Right renal cortex interstitium (tissue), 3 donors: ENCODE measurements around the gene GPRIN3. TPM values are rescaled to one million over a fixed set of nuclear protein-coding genes. Genes with fewer than 3 reads are reported as not detected.
"Not testable (repeated sequence)": the region's sequence is repeated elsewhere in the genome, so short reads cannot be mapped to it uniquely, and the experiment has no call there.

ENCODE experiments used
- DNase-seq, 3 donors: peaks; one replicate each; pipeline ENCODE4 v3.0.0-alpha.2; 2013; ENCODE audit warnings: low read depth in 3 of 3, low spot score in 2 of 3
- polyA plus RNA-seq, 3 donors: library from polyadenylated mRNA; unstranded; fragments of 120-200 nt; gene quantifications; one replicate each; pipeline ENCODE4 v1.2.1, GENCODE V29; 2013; ENCODE audit not compliant: insufficient read length in 3 of 3

The GPRIN3 gene
- polyA plus RNA-seq, 3 donors, result 6.5 to 7.6 (median 7.6) TPM

GRCh38 chr4:89222170-89222569 lies 85.4 kb downstream of the GPRIN3 start:
- no peak for DNase-seq

GRCh38 chr4:89221167-89221867 lies 86.3 kb downstream of the GPRIN3 start:
- DNase-seq, result no peak

GRCh38 chr4:89218587-89218986 lies 89.0 kb downstream of the GPRIN3 start:
- DNase-seq, result no peak

- DNase-seq, result no peak
These were observed 90.0 kb downstream of the GPRIN3 start for GRCh38 chr4:89217604-89218003.

- DNase-seq, result no peak
These were observed 90.7 kb downstream of the GPRIN3 start for GRCh38 chr4:89216866-89217265.

GRCh38 chr4:89216422-89216821 lies 91.2 kb downstream of the GPRIN3 start:
- no peak for DNase-seq

- no peak for DNase-seq
These were observed 91.9 kb downstream of the GPRIN3 start for GRCh38 chr4:89215736-89216135.

- no peak for DNase-seq
These were observed 93.3 kb downstream of the GPRIN3 start for GRCh38 chr4:89214308-89214707.

- DNase-seq, result no peak
These were observed 94.3 kb downstream of the GPRIN3 start for GRCh38 chr4:89213382-89213701.

GRCh38 chr4:89212666-89213381 lies 94.8 kb downstream of the GPRIN3 start:
- no peak for DNase-seq

GRCh38 chr4:89204624-89205023 lies 103.0 kb downstream of the GPRIN3 start:
- DNase-seq, result no peak

- DNase-seq, result no peak
These were observed 103.7 kb downstream of the GPRIN3 start for GRCh38 chr4:89203902-89204301.

GRCh38 chr4:89199394-89199793 lies 108.2 kb downstream of the GPRIN3 start:
- not testable (repeated sequence) for DNase-seq

- DNase-seq, result no peak
These were observed 109.7 kb downstream of the GPRIN3 start for GRCh38 chr4:89197920-89198319.

GRCh38 chr4:89196745-89197144 lies 110.9 kb downstream of the GPRIN3 start:
- DNase-seq, result no peak

- DNase-seq, result no peak
These were observed 111.4 kb downstream of the GPRIN3 start for GRCh38 chr4:89196056-89196674.

GRCh38 chr4:89193843-89194242 lies 113.8 kb downstream of the GPRIN3 start:
- DNase-seq, result no peak

Other genes with a start within 250 kb of the GPRIN3 start
- 10 to 100 TPM; 11.8 to 13.4 (median 12.5) TPM for gene TIGD2, start 196.3 kb downstream of the GPRIN3 start, polyA plus RNA-seq